ENCODE data around the gene CASP8. TPM values are rescaled to one million over a fixed set of nuclear protein-coding genes. Genes with fewer than 3 reads are reported as not detected.
"Not testable (repeated sequence)": the region's sequence is repeated elsewhere in the genome, so short reads cannot be mapped to it uniquely, and the experiment has no call there.

The CASP8 gene
- polyA plus RNA-seq, 3 donors: 11.5 to 14.3 (median 12.8) TPM

DNA sequence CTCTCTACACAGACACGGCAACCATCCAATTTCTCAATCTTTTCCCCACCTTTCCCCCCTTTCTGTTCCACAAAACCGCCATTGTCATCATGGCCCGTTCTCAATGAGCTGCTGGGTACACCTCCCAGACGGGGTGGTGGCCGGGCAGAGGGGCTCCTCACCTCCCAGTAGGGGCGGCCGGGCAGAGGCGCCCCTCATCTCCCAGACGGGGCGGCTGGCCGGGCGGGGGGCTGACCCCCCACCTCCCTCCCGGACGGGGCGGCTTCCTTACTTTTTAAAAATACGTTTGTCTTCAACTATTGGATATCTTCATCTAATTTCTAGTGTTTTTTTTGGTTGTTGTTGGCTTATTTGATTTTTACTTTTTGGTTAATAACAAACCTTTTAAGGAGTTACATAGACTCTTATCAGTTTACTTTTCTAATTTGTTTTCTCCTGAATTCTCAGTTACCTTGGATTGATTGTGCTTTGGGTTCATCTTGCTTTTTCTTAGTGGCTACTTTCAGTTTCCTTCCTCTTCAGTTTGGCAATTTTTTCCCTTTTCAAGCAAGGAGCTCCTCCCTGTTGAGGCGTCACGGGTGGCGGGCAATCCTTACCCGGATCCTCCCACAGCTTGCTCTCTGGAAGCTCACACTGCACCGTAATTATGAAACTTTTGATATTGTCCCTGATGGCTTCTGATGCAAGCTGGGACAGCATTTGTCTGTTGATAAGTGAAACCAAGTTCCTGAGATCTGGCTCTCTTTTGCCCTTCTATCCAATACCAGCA, 21.0 kb upstream of the CASP8 start:
- not testable (repeated sequence) for DNase-seq

GRCh38 chr2:201242571-201243277, 17.6 kb upstream of the CASP8 start:
- DNase-seq: no peak

DNA sequence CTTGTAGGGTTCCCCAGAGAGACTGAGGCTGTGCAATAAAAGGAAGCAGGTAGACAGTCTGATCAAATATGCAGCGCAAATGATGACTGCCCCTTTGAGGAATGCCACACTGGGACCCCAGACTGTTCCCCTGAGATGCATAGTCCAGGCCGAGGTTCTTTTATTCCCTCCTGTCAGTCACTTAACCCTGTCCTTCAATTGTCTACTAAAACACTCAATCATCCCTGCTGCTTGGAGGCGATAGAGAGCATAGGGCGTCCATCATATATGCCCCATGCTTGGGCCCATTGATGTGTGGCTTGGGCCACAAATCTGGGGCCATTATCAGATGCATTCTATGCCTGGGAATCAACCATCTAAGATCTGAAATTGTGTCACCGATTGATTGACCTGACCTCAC, 15.5 kb upstream of the CASP8 start:
- no peak for DNase-seq

DNA sequence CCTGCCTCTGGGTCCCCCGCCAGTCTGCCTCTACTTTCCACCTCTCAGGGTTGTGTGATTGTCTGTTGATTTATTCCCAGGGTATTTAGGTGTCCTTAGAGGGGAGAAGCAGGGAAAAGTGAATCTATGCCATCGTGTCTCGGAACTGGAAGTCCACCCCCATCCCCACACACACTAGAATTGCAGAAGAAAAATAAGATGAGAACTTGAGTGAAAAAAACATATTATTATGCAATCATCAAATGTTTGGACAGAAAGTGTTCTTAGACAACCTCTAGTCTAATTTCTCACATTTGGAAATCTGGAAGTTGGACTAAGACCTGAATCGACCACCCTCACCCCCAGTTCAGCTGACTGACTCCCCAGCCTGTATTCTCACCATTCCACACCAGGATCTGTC, 14.1 kb upstream of the CASP8 start:
- DNase-seq: no peak

GRCh38 chr2:201248288-201248844, 12.0 kb upstream of the CASP8 start:
- no peak for DNase-seq

DNA sequence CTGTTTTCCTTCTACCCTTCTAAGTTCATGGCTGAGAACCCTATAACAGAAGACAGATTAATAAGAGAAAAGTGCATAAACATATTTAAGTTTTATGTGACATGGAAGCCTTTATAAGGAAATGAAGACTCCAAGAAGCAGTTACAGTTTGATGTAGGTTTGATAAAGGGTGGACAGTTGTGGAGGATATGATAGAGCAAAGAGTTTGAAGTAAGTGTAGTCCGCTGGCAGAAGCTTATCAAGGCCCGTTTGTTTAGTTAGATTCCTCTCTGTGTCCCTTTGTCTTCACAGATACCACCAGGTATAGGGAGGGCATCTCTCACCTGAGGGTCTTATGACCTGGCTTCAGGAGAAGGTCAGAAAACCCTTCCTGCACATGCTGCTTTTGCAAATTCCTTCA, 10.4 kb upstream of the CASP8 start:
- DNase-seq: no peak

GRCh38 chr2:201250741-201251140, 9.6 kb upstream of the CASP8 start:
- no peak for DNase-seq

DNA sequence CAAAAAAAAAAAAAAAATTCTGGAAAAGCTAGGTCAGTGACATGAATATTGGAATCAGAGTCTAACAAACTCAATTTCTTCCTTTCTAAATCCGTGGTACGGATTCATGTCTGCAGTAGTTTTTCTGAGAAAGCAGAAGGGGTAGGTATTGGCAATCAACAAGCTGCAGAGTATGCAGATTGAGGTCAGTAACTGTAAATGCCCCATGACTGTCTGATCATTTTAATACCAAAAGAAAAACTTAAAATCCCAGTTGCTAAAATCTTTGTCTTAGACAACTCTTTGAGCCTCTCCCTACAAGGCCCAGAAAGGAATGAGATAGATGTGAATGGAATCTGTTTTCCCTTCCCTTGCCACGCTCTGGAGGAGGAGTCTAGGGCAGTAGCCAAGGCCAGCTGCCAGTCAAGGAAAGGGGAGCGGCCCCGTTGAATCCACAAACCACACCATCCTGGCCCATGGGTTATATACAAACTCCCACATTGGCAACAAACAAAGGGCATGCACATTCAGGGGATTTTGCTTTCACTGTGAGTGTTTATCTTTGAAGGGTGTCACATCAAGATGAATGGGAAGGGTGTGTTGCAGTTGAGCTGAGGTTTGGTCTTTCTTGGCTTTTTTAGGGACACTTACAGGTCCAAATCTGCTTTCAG, 6.1 kb upstream of the CASP8 start:
- no peak for DNase-seq

GRCh38 chr2:201255408-201256033, 4.8 kb upstream of the CASP8 start:
- no peak for DNase-seq

DNA sequence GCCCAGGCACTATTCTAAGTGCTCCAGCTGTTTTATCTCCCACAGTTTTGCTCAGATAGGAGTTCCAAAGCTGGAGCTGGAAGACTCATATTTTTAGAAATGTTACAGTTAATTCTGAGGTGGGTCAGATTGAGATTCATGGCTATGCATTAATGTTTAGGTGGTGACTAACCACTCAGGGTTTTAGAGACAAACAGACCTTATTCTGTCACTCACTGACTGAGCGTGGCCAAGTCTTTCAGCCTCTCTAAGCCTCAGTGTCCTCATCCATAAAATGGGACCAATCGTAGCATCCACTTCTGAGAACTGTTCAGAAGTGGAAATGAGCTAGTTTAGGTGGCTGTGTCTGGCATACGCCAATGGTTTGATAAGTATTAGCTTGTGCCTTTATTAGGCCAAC, 4.3 kb upstream of the CASP8 start:
- no peak for DNase-seq

DNA sequence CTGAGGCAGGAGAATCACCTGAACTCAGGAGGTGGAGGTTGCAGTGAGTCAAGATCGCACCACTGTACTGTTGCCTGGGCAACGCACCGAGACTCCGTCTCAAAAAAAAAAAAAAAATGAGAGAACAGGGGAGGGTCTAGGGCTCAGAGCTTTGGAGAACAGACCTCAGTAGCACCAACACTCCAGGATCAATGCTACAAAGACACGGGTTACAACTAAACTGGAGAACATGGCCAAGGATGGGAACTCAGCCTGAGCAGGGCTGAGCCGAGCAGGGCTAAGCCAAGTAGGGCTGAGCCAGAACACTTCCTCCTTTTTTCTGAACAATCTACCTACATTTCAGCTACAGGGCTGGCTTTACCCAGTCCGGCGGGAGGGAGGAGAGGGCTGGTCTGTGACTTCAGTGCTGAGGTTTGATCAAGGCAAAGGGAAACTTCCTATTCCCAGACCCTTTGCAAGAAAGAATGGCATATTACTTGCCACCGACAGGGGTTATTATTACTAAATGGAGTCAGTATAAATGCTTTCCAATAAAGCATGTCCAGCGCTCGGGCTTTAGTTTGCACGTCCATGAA, 2.9 kb upstream of the CASP8 start:
- no peak for DNase-seq

GRCh38 chr2:201257956-201258665, 2.2 kb upstream of the CASP8 start:
- peak; percentile 59 for DNase-seq

DNA sequence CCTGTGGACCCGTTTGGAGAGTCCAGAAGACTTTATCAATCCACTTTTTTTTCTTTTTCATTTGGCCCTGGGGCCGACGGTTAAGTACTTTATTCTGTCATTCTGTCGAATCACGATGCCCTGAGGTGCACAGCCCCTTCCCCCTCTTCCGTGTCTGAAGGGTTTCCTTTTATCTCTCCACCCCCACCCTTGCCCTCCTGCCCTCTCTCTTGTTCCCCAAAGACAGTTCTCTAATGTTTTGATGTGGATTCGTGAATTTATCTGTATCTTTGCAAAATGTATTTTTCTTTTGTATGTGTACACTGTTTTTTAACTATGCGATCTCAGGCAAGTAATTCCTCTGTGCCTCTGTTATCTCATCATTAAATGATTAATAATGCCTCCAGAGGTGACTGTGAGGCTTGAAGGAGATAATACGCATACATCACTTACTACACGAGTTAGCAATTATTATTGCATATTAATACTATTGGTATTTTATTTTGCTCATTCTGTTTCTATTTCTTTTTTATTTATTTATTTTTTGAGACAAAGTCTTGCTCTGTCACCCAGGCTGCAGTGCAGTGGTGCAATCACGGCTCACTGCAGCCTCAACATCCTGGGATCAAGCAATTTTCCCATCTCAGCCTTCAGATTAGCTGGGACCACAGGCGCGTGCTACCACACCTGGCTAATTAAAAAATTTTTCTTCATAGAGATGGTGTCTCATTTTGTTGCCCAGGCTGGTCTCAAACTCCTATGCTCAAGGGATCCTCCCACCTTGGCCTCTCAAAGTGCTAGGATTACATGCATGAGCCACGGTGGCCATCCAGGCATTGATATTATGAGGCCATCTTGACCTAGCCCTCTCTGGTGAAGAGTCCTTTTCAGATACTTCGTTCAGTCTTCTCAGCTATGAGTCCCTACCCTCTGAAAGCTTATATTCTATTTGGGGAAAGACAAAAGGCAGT, 1.4 kb upstream of the CASP8 start:
- DNase-seq: no peak

GRCh38 chr2:201261471-201261870, 1.1 kb downstream of the CASP8 start:
- DNase-seq: no peak

GRCh38 chr2:201261906-201262305, 1.6 kb downstream of the CASP8 start:
- no peak for DNase-seq

- peak; percentile 52 for DNase-seq
These were observed 2.4 kb downstream of the CASP8 start for GRCh38 chr2:201262718-201263117.

GRCh38 chr2:201263779-201264178, 3.4 kb downstream of the CASP8 start:
- DNase-seq: no peak

GRCh38 chr2:201264472-201265173, 4.3 kb downstream of the CASP8 start:
- no peak for DNase-seq

DNA sequence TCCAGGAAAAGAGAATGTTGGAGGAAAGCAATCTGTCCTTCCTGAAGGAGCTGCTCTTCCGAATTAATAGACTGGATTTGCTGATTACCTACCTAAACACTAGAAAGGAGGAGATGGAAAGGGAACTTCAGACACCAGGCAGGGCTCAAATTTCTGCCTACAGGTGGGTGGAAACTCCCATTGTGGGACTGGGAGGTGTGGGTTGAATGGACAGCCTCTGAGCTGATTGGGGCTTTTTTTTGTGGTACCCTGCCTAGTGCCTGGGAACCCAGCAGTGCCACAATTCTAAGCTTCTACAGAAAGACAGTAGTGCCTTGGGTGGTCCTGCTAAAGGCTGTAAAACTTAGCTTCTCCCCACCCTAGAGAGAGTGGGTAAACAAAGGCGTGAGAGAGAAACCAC, 6.3 kb downstream of the CASP8 start:
- no peak for DNase-seq
